Ureter (tissue), 1 donor: ENCODE results near the gene H2BK1. TPM values are rescaled to one million over a fixed set of nuclear protein-coding genes. Genes with fewer than 3 reads are reported as not detected.

Experiments used
- total RNA-seq: library from RNA; stranded (reverse); gene quantifications from one replicate; pipeline ENCODE4 v1.2.4, GENCODE V29; 2023
- donor health status: DM: yes; HTN: yes; CAD: no.

Gene H2BK1
- total RNA-seq, 1 donor from 2014 or later = not detected

Other genes with a start within 250 kb of the H2BK1 start
- gene KCNH2, start 232.2 kb downstream of the H2BK1 start, total RNA-seq = 17.7 TPM
- 50.7 TPM for gene NOS3, start 219.5 kb downstream of the H2BK1 start, total RNA-seq
- gene ATG9B, start 186.0 kb downstream of the H2BK1 start, total RNA-seq = 0.55 TPM
- 32.4 TPM for gene ABCB8, start 182.0 kb downstream of the H2BK1 start, total RNA-seq
- gene ASIC3, start 162.0 kb downstream of the H2BK1 start, total RNA-seq = 0.34 TPM
- 5.5 TPM for gene CDK5, start 152.6 kb downstream of the H2BK1 start, total RNA-seq
- gene SLC4A2, start 150.9 kb downstream of the H2BK1 start, total RNA-seq = 74.2 TPM
- 91.7 TPM for gene FASTK, start 129.7 kb downstream of the H2BK1 start, total RNA-seq
- gene TMUB1, start 127.0 kb downstream of the H2BK1 start, total RNA-seq = 24.9 TPM
- 178 TPM for gene AGAP3, start 124.0 kb downstream of the H2BK1 start, total RNA-seq
- gene GBX1, start 42.8 kb downstream of the H2BK1 start, total RNA-seq = not detected
- not detected for gene ASB10, start 23.2 kb downstream of the H2BK1 start, total RNA-seq
- 33.9 TPM for gene ABCF2, start 16.7 kb upstream of the H2BK1 start, total RNA-seq
- 43.0 TPM for gene CHPF2, start 22.0 kb upstream of the H2BK1 start, total RNA-seq
- 67.4 TPM for gene SMARCD3, start 38.2 kb upstream of the H2BK1 start, total RNA-seq
- gene NUB1, start 131.3 kb upstream of the H2BK1 start, total RNA-seq = 56.4 TPM
- gene WDR86, start 199.6 kb upstream of the H2BK1 start, total RNA-seq = 4.3 TPM
- gene CRYGN, start 229.7 kb upstream of the H2BK1 start, total RNA-seq = not detected